ENCODE measurements around the gene BDNF. TPM values are rescaled to one million over a fixed set of nuclear protein-coding genes. Genes with fewer than 3 reads are reported as not detected.
A peak's percentile ranks its signal among the peaks of the same experiment; 100 is the strongest.

BDNF gene
- total RNA-seq, 1 experiment from 2014 or later, result 4.8 TPM

DNA sequence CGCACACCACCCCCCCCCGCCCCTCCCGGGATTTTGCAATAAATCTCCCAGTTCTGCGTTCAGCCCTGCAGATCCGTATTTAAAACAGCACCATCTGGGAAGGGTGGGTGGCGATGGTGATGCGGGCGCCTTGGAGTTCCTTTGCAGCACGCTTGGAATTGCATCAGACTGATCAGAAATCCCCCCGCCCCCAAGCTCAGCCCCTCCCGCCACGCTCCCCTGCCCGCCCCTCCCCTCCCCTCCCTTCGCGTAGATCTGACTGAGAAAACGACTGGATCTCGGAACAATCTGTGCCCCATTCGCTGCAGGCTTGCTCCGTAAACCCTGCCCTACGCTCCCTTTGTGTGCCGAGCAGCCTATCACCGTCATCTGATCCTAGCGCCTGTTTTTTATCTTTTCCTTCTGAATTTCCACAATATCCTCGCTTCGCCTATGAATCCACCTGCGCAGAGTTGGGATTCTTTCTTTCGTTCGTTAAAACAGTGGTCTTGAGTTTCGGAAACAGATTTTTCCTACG, 18.1 kb upstream of the BDNF start:
- ATAC-seq (peak; percentile 60), DNase-seq (ENCODE audit: low spot score) (peak; percentile 75)
- TF ChIP-seq, protein P1, sequence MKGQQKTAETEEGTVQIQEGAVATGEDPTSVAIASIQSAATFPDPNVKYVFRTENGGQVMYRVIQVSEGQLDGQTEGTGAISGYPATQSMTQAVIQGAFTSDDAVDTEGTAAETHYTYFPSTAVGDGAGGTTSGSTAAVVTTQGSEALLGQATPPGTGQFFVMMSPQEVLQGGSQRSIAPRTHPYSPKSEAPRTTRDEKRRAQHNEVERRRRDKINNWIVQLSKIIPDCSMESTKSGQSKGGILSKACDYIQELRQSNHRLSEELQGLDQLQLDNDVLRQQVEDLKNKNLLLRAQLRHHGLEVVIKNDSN (CRISPR knock-in tag; IDR thresholded peaks at IDR 0.05), result 0 out of 2 replicates have a peak, but pooled peaks have one; percentile 2
- TF ChIP-seq ELF4 (CRISPR knock-in tag; IDR thresholded peaks at IDR 0.05; ENCODE audit: low read depth), result no peak
- Mint-ChIP-seq H3K4me1 (peaks cover 42% of the 10 kb centered on the region), H3K36me3 (no peaks in the 10 kb centered on the region), H3K9me3 (no peaks in the 10 kb centered on the region), H3K27ac (peak overlapping the region; percentile 100), H3K27me3 (ENCODE audit: low read depth) (peaks cover 42% of the 10 kb centered on the region), H3K4me3 (peak overlapping the region; percentile 94)
- POLR2A ChIA-PET, result interaction anchor here (0.7 to 2.9 kb wide), 4 partner anchors 18 to 511 kb away, joined by 3 to 48 read pairs (median 8); partner anchors contain the start of gene BDNF
- CTCF ChIA-PET, result interaction anchor here (0.7 to 9.1 kb wide), 7 partner anchors 13 to 1441 kb away, joined by 3 to 184 read pairs (median 8); partner anchors contain the start of gene BDNF

DNA sequence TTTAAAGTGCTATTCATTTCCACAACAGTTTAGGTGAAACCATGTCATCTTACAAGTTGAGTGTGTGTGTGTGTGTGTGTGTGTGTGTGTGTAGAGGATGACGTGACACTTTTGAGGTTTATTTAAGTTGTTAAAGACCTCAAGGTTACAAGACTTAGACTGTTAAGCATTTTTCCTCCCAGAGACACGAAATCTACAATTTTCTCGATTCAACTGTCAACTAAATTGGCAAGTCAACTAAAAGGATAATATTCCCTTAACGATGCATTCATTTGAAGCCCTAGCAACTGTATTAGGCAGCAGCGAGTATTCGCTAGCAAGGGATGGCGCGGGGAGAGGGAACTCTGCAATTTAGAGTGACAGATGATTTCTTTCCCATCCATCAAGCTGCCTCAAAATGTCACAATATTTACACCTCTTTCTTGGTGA, 17.6 kb upstream of the BDNF start:
- Mint-ChIP-seq H3K9me3 (no peaks in the 10 kb centered on the region), H3K27me3 (ENCODE audit: low read depth) (peaks cover 42% of the 10 kb centered on the region), H3K36me3 (no peaks in the 10 kb centered on the region), H3K27ac (peak overlapping the region; percentile 96), H3K4me3 (peak overlapping the region; percentile 94), H3K4me1 (peaks cover 36% of the 10 kb centered on the region)
- CTCF ChIA-PET, result interaction anchor here (0.5 to 9.1 kb wide), 17 partner anchors 9 to 1441 kb away, joined by 3 to 184 read pairs (median 4); partner anchors contain the start of gene BDNF
- POLR2A ChIA-PET, result interaction anchor here (0.6 to 2.9 kb wide), 5 partner anchors 18 to 1004 kb away, joined by 3 to 48 read pairs (median 3); partner anchors contain the start of gene BDNF
- ATAC-seq (no peak), DNase-seq (ENCODE audit: low spot score) (no peak)
- no peak for TF ChIP-seq FOXK1 (CRISPR knock-in tag; IDR thresholded peaks at IDR 0.05)
- TF ChIP-seq NFYB (CRISPR knock-in tag; conservative IDR thresholded peaks at IDR 0.05; ENCODE audit: low read depth), result no peak

DNA sequence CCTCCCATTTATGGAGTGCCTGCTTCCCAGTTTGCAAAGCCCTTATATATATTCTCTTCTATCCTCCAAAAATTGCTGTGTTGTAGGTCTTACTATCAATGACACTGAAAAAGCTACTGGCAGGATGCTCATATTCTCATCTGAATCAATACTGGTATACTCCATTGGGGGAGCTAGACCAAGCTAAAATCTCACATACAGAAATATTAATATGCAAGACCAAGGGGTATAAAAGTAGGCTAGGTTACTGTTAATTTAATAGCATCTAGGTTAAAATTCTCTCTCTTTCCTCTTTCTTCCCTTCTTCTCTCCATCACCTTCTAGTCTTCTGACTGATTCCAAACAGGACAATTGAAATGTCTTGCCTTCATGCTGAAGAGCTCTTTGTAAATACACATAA, 17.1 kb upstream of the BDNF start:
- ChIA-PET POLR2A (interaction anchor here (0.6 to 2.6 kb wide), 3 partner anchors 18 to 1004 kb away, joined by 3 to 9 read pairs (median 3); no protein-coding TSS in a partner anchor), CTCF (interaction anchor here (0.5 to 9.1 kb wide), 25 partner anchors 8 to 1442 kb away, joined by 3 to 184 read pairs (median 4); partner anchors contain the start of genes BDNF, KIF18A and METTL15)
- no peaks in the 10 kb centered on the region for H3K9me3 Mint-ChIP-seq
- DNase-seq (ENCODE audit: low spot score) (no peak), ATAC-seq (no peak)
- no peak for TF ChIP-seq ZNF396 (CRISPR knock-in tag; IDR thresholded peaks at IDR 0.05; ENCODE audit: borderline replicate concordance)
- TF ChIP-seq, protein P2, sequence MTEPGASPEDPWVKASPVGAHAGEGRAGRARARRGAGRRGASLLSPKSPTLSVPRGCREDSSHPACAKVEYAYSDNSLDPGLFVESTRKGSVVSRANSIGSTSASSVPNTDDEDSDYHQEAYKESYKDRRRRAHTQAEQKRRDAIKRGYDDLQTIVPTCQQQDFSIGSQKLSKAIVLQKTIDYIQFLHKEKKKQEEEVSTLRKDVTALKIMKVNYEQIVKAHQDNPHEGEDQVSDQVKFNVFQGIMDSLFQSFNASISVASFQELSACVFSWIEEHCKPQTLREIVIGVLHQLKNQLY (CRISPR knock-in tag; IDR thresholded peaks at IDR 0.05), result no peak
- TF ChIP-seq FOXP1 (CRISPR knock-in tag; IDR thresholded peaks at IDR 0.05; ENCODE audit: borderline replicate concordance), result no peak
- TF ChIP-seq, protein P3, sequence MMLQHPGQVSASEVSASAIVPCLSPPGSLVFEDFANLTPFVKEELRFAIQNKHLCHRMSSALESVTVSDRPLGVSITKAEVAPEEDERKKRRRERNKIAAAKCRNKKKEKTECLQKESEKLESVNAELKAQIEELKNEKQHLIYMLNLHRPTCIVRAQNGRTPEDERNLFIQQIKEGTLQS (CRISPR knock-in tag; conservative IDR thresholded peaks at IDR 0.05), result no peak
- no peak for TF ChIP-seq CBFB (CRISPR knock-in tag; IDR thresholded peaks at IDR 0.05; ENCODE audit: low read depth)
- TF ChIP-seq, protein P4, sequence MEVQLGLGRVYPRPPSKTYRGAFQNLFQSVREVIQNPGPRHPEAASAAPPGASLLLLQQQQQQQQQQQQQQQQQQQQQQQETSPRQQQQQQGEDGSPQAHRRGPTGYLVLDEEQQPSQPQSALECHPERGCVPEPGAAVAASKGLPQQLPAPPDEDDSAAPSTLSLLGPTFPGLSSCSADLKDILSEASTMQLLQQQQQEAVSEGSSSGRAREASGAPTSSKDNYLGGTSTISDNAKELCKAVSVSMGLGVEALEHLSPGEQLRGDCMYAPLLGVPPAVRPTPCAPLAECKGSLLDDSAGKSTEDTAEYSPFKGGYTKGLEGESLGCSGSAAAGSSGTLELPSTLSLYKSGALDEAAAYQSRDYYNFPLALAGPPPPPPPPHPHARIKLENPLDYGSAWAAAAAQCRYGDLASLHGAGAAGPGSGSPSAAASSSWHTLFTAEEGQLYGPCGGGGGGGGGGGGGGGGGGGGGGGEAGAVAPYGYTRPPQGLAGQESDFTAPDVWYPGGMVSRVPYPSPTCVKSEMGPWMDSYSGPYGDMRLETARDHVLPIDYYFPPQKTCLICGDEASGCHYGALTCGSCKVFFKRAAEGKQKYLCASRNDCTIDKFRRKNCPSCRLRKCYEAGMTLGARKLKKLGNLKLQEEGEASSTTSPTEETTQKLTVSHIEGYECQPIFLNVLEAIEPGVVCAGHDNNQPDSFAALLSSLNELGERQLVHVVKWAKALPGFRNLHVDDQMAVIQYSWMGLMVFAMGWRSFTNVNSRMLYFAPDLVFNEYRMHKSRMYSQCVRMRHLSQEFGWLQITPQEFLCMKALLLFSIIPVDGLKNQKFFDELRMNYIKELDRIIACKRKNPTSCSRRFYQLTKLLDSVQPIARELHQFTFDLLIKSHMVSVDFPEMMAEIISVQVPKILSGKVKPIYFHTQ (CRISPR knock-in tag; IDR thresholded peaks at IDR 0.05), result no peak
- TF ChIP-seq, protein P5, sequence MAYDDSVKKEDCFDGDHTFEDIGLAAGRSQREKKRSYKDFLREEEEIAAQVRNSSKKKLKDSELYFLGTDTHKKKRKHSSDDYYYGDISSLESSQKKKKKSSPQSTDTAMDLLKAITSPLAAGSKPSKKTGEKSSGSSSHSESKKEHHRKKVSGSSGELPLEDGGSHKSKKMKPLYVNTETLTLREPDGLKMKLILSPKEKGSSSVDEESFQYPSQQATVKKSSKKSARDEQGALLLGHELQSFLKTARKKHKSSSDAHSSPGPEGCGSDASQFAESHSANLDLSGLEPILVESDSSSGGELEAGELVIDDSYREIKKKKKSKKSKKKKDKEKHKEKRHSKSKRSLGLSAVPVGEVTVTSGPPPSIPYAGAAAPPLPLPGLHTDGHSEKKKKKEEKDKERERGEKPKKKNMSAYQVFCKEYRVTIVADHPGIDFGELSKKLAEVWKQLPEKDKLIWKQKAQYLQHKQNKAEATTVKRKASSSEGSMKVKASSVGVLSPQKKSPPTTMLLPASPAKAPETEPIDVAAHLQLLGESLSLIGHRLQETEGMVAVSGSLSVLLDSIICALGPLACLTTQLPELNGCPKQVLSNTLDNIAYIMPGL (CRISPR knock-in tag; IDR thresholded peaks at IDR 0.05), result no peak
- TF ChIP-seq, protein P6, sequence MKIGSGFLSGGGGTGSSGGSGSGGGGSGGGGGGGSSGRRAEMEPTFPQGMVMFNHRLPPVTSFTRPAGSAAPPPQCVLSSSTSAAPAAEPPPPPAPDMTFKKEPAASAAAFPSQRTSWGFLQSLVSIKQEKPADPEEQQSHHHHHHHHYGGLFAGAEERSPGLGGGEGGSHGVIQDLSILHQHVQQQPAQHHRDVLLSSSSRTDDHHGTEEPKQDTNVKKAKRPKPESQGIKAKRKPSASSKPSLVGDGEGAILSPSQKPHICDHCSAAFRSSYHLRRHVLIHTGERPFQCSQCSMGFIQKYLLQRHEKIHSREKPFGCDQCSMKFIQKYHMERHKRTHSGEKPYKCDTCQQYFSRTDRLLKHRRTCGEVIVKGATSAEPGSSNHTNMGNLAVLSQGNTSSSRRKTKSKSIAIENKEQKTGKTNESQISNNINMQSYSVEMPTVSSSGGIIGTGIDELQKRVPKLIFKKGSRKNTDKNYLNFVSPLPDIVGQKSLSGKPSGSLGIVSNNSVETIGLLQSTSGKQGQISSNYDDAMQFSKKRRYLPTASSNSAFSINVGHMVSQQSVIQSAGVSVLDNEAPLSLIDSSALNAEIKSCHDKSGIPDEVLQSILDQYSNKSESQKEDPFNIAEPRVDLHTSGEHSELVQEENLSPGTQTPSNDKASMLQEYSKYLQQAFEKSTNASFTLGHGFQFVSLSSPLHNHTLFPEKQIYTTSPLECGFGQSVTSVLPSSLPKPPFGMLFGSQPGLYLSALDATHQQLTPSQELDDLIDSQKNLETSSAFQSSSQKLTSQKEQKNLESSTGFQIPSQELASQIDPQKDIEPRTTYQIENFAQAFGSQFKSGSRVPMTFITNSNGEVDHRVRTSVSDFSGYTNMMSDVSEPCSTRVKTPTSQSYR (CRISPR knock-in tag; IDR thresholded peaks at IDR 0.05), result no peak
- TF ChIP-seq SMAD4 (CRISPR knock-in tag; IDR thresholded peaks at IDR 0.05), result no peak
- no peak for TF ChIP-seq IRF2 (CRISPR knock-in tag; IDR thresholded peaks at IDR 0.05; ENCODE audit: borderline replicate concordance, low read depth)
- TF ChIP-seq GRHL2 (CRISPR knock-in tag; IDR thresholded peaks at IDR 0.05; ENCODE audit: insufficient replicate concordance, severe bottlenecking), result no peak
- TF ChIP-seq, protein P7, sequence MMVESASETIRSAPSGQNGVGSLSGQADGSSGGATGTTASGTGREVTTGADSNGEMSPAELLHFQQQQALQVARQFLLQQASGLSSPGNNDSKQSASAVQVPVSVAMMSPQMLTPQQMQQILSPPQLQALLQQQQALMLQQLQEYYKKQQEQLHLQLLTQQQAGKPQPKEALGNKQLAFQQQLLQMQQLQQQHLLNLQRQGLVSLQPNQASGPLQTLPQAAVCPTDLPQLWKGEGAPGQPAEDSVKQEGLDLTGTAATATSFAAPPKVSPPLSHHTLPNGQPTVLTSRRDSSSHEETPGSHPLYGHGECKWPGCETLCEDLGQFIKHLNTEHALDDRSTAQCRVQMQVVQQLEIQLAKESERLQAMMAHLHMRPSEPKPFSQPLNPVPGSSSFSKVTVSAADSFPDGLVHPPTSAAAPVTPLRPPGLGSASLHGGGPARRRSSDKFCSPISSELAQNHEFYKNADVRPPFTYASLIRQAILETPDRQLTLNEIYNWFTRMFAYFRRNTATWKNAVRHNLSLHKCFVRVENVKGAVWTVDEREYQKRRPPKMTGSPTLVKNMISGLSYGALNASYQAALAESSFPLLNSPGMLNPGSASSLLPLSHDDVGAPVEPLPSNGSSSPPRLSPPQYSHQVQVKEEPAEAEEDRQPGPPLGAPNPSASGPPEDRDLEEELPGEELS (CRISPR knock-in tag; IDR thresholded peaks at IDR 0.05), result no peak
- TF ChIP-seq ZNF423 (CRISPR knock-in tag; IDR thresholded peaks at IDR 0.05), result no peak
- H3K4me1 Mint-ChIP-seq, result peaks cover 36% of the 10 kb centered on the region
- H3K27ac Mint-ChIP-seq, result peak overlapping the region; percentile 96
- no peaks in the 10 kb centered on the region for H3K36me3 Mint-ChIP-seq
- peak overlapping the region; percentile 94 for H3K4me3 Mint-ChIP-seq
- H3K27me3 Mint-ChIP-seq (ENCODE audit: low read depth), result peaks cover 45% of the 10 kb centered on the region
